Dermis blood vessel endothelial cell (primary cell): ENCODE data around the gene ERG. TPM values are rescaled to one million over a fixed set of nuclear protein-coding genes. Genes with fewer than 3 reads are reported as not detected.

Source experiments
- DNase-seq: peaks from one replicate; pipeline ENCODE4 v3.0.0; 2010
- total RNA-seq: library from RNA; depleted of rRNA; stranded (reverse); fragments of >200 nt; gene quantifications from 2 replicates; pipeline ENCODE4 v1.2.3, GENCODE V29; 2014

The ERG gene
- total RNA-seq, 1 donor from 2014 or later, result 88.8 TPM

GRCh38 chr21:38433471-38433870 lies 64.8 kb downstream of the ERG start:
- no peak for DNase-seq

- no peak for DNase-seq
These were observed 67.8 kb downstream of the ERG start for GRCh38 chr21:38430401-38430984.

- DNase-seq, result no peak
These were observed 69.3 kb downstream of the ERG start for GRCh38 chr21:38429011-38429410.

GRCh38 chr21:38428211-38428610 lies 70.1 kb downstream of the ERG start:
- no peak for DNase-seq

GRCh38 chr21:38424305-38425019 lies 73.8 kb downstream of the ERG start:
- no peak for DNase-seq

- DNase-seq, result no peak
These were observed 76.2 kb downstream of the ERG start for GRCh38 chr21:38422082-38422481.

GRCh38 chr21:38420140-38420539 lies 78.1 kb downstream of the ERG start:
- no peak for DNase-seq

- no peak for DNase-seq
These were observed 80.6 kb downstream of the ERG start for GRCh38 chr21:38417726-38418125.

GRCh38 chr21:38416791-38417190 lies 81.5 kb downstream of the ERG start:
- DNase-seq, result no peak

- no peak for DNase-seq
These were observed 84.2 kb downstream of the ERG start for GRCh38 chr21:38413958-38414548.

GRCh38 chr21:38410466-38410865 lies 87.8 kb downstream of the ERG start:
- no peak for DNase-seq

- DNase-seq, result no peak
These were observed 88.4 kb downstream of the ERG start for GRCh38 chr21:38409907-38410306.

GRCh38 chr21:38404177-38404576 lies 94.1 kb downstream of the ERG start:
- DNase-seq, result no peak

GRCh38 chr21:38402795-38403194 lies 95.5 kb downstream of the ERG start:
- DNase-seq, result no peak

GRCh38 chr21:38402291-38402690 lies 96.0 kb downstream of the ERG start:
- no peak for DNase-seq

GRCh38 chr21:38401191-38401926 lies 96.9 kb downstream of the ERG start:
- no peak for DNase-seq

GRCh38 chr21:38400195-38400919 lies 97.9 kb downstream of the ERG start:
- no peak for DNase-seq

- no peak for DNase-seq
These were observed 99.2 kb downstream of the ERG start for GRCh38 chr21:38399103-38399502.

- DNase-seq, result no peak
These were observed 102.0 kb downstream of the ERG start for GRCh38 chr21:38396325-38396724.

- no peak for DNase-seq
These were observed 102.7 kb downstream of the ERG start for GRCh38 chr21:38395581-38395980.

- DNase-seq, result no peak
These were observed 105.6 kb downstream of the ERG start for GRCh38 chr21:38392661-38393060.

GRCh38 chr21:38389896-38390295 lies 108.4 kb downstream of the ERG start:
- DNase-seq, result no peak

- DNase-seq, result no peak
These were observed 109.0 kb downstream of the ERG start for GRCh38 chr21:38389354-38389676.
